DMS79 treated with DMSO at 0.1 percent for 48 hours (cell line): ENCODE results near the gene PRAMEF13.
"Not testable (repeated sequence)": the region's sequence is repeated elsewhere in the genome, so short reads cannot be mapped to it uniquely, and the experiment has no call there.

Experiments used
- DNase-seq: peaks from one replicate; lab custom pipeline; 2025; lab: John Stamatoyannopoulos, UW

PRAMEF13 gene

GRCh38 chr1:13201309-13201708 is at the start of gene PRAMEF13:
Gene PRAMEF13, minus strand, starts transcription at chr1:13201409. Its CDS starts 1,820 bp downstream, at chr1:13199589.
- DNase-seq = not testable (repeated sequence)

GRCh38 chr1:13247122-13247521 is 45.9 kb upstream of the PRAMEF13 start:
- not testable (repeated sequence) for DNase-seq

GRCh38 chr1:13246554-13246871 is 45.3 kb upstream of the PRAMEF13 start:
- not testable (repeated sequence) for DNase-seq

- not testable (repeated sequence) for DNase-seq
Observed at GRCh38 chr1:13245841-13246553, 44.8 kb upstream of the PRAMEF13 start.

- not testable (repeated sequence) for DNase-seq
Observed at GRCh38 chr1:13243536-13244263, 42.5 kb upstream of the PRAMEF13 start.

GRCh38 chr1:13239633-13240032 is 38.4 kb upstream of the PRAMEF13 start:
- DNase-seq = not testable (repeated sequence)

GRCh38 chr1:13237572-13237971 is 36.4 kb upstream of the PRAMEF13 start:
- not testable (repeated sequence) for DNase-seq

GRCh38 chr1:13234057-13234456 is 32.8 kb upstream of the PRAMEF13 start:
- DNase-seq = not testable (repeated sequence)

- DNase-seq = not testable (repeated sequence)
Observed at GRCh38 chr1:13232056-13232455, 30.8 kb upstream of the PRAMEF13 start.

GRCh38 chr1:13231061-13231750 is 30.0 kb upstream of the PRAMEF13 start:
- not testable (repeated sequence) for DNase-seq

GRCh38 chr1:13230601-13231000 is 29.4 kb upstream of the PRAMEF13 start:
- not testable (repeated sequence) for DNase-seq

GRCh38 chr1:13230096-13230495 is 28.9 kb upstream of the PRAMEF13 start:
- not testable (repeated sequence) for DNase-seq

- DNase-seq = no peak
Observed at GRCh38 chr1:13228343-13228781, 27.2 kb upstream of the PRAMEF13 start.

GRCh38 chr1:13227271-13228055 is 26.3 kb upstream of the PRAMEF13 start:
- DNase-seq = not testable (repeated sequence)

- DNase-seq = not testable (repeated sequence)
Observed at GRCh38 chr1:13225675-13226204, 24.5 kb upstream of the PRAMEF13 start, which contains the start of gene PRAMEF18. Gene PRAMEF18, minus strand, starts transcription at chr1:13226154. Its CDS starts 48 bp downstream, at chr1:13226106.

GRCh38 chr1:13224480-13225060 is 23.4 kb upstream of the PRAMEF13 start:
- no peak for DNase-seq

- DNase-seq = not testable (repeated sequence)
Observed at GRCh38 chr1:13222788-13223187, 21.6 kb upstream of the PRAMEF13 start.

- not testable (repeated sequence) for DNase-seq
Observed at GRCh38 chr1:13219203-13219602, 18.0 kb upstream of the PRAMEF13 start.

- DNase-seq = not testable (repeated sequence)
Observed at GRCh38 chr1:13216619-13217018, 15.4 kb upstream of the PRAMEF13 start.

GRCh38 chr1:13208712-13209111 is 7.5 kb upstream of the PRAMEF13 start:
- DNase-seq = not testable (repeated sequence)

- DNase-seq = not testable (repeated sequence)
Observed at GRCh38 chr1:13171548-13171947, 29.7 kb downstream of the PRAMEF13 start, which contains the start of gene PRAMEF9. Gene PRAMEF9, plus strand, starts transcription at chr1:13171848. Its CDS starts 3,433 bp downstream, at chr1:13175281.
